HepG2 (cell line): ENCODE results near the gene PLIN3. TPM values are rescaled to one million over a fixed set of nuclear protein-coding genes. Genes with fewer than 3 reads are reported as not detected.

Experiments used
- ATAC-seq: fragments of 200-7000 bp; cut with Tn5 transposase; 3 replicates; pipeline ENCODE4 v1.9.1; 2020; ENCODE audit warnings: mild to moderate bottlenecking, moderate library complexity
- BruUV-seq: library from RNA; stranded (reverse); fragments of 400-500 nt; replicated peaks from 2 replicates; lab custom pipeline; 2021; lab: Mats Ljungman, UMichigan
- CTCF ChIA-PET: fragments of 300-600 bp; formaldehyde crosslinking; extraction: SDS; loops from one replicate; lab custom pipeline; 2021; ENCODE audit warnings: low total read pairs, inconsistent platforms, low intra/inter-chr PET ratio; lab: Yijun Ruan, JAX
- POLR2A ChIA-PET: fragments of 350-600 bp; sonication (Branson Sonifier 250); formaldehyde crosslinking; loops from one replicate; lab custom pipeline; 2020; ENCODE audit warnings: antibody characterized with exemption, inconsistent platforms; lab: Yijun Ruan, JAX
- DNase-seq: peaks from one replicate; pipeline ENCODE4 v3.0.0-alpha.2; 2015; ENCODE audit warnings: low spot score
- FAIRE-seq: peaks from 3 replicates; lab custom pipeline; 2011; peaks lifted over from hg19 to GRCh38; lab: Jason Lieb, UNC
- H2AFZ ChIP-seq: one replicate; pipeline ENCODE4 v1.6.1; 2011; ENCODE audit warnings: low read length, inconsistent platforms
- H3K27ac ChIP-seq: fragments of 300-600 bp; 3 replicates; pipeline ENCODE4 v1.8.0; 2011; ENCODE audit warnings: mixed run types, mild to moderate bottlenecking, mixed read lengths, low read length, inconsistent platforms; ENCODE audit not compliant: insufficient read depth; ENCODE audit errors: extremely low read length
- H3K27me3 ChIP-seq, 2 experiments: fragments of 200-600 bp in 1 of 2; 2 replicates in 1 of 2; 3 replicates in 1 of 2; pipeline versions ENCODE4 v1.6.0 to v1.8.0; 2011; ENCODE audit warnings: low read length in 2 of 2, mild to moderate bottlenecking in 2 of 2, moderate library complexity in 2 of 2, inconsistent platforms in 1 of 2; ENCODE audit not compliant: insufficient read depth in 2 of 2, control insufficient read depth in 1 of 2
- H3K36me3 ChIP-seq, 2 experiments: fragments of 200-600 bp in 1 of 2; replicated peaks in 1 of 2; 2 replicates in 1 of 2; 3 replicates in 1 of 2; pipeline versions ENCODE4 v1.5.1 to v1.8.0; 2011; ENCODE audit warnings: low read length in 2 of 2, inconsistent platforms in 1 of 2; ENCODE audit not compliant: insufficient read depth in 2 of 2, control insufficient read depth in 1 of 2
- H3K4me1 ChIP-seq: 2 replicates; pipeline ENCODE4 v1.5.1; 2012; ENCODE audit warnings: low read length, inconsistent platforms; ENCODE audit not compliant: insufficient read depth
- H3K4me2 ChIP-seq: 2 replicates; pipeline ENCODE4 v1.6.0; 2011; ENCODE audit warnings: low read depth, low read length, inconsistent platforms
- H3K4me3 ChIP-seq, 3 experiments: fragments of 200-600 bp in 1 of 3; sonication (generic), shearing (Covaris generic) in 1 of 3; replicated peaks in 1 of 3; 2 replicates each; pipeline ENCODE4 v1.5.1; 2011 to 2016; ENCODE audit warnings: low read length in 3 of 3, inconsistent platforms in 2 of 3, low read depth in 2 of 3, mild to moderate bottlenecking in 2 of 3, control low read depth in 1 of 3, mixed read lengths in 1 of 3; ENCODE audit not compliant: insufficient read depth in 1 of 3
- H3K79me2 ChIP-seq: one replicate; pipeline ENCODE4 v1.6.1; 2011; ENCODE audit warnings: low read length, inconsistent platforms; ENCODE audit not compliant: insufficient read depth
- H3K9ac ChIP-seq: 2 replicates; pipeline ENCODE4 v1.6.0; 2011; ENCODE audit warnings: mild to moderate bottlenecking, low read depth, low read length, inconsistent platforms; ENCODE audit not compliant: insufficient read depth
- H3K9me3 ChIP-seq: 2 replicates; pipeline ENCODE4 v1.5.1; 2012; ENCODE audit warnings: mild to moderate bottlenecking, low read length
- H4K20me1 ChIP-seq: 2 replicates; pipeline ENCODE4 v1.6.0; 2011; ENCODE audit warnings: inconsistent platforms, mild to moderate bottlenecking, low read length, moderate library complexity; ENCODE audit not compliant: insufficient read depth
- IRX3 ChIP-seq: sonication (generic); formaldehyde crosslinking; IDR thresholded peaks from 2 replicates; pipeline ENCODE4 v1.8.1; 2023; ENCODE audit warnings: mild to moderate bottlenecking, low read depth, missing genetic modification reagents, borderline replicate concordance
- KDM5A ChIP-seq: fragments of 200-600 bp; sonication (generic); IDR thresholded peaks from 2 replicates; pipeline ENCODE4 v1.7.0; 2018; ENCODE audit warnings: antibody characterized with exemption, mild to moderate bottlenecking, low read length, borderline replicate concordance
- MTA1 ChIP-seq: sonication (generic); formaldehyde crosslinking; IDR thresholded peaks from 2 replicates; pipeline ENCODE4 v1.4.0; 2020; ENCODE audit warnings: missing genetic modification reagents, mild to moderate bottlenecking, borderline replicate concordance
- NR2F2 ChIP-seq: IDR thresholded peaks from 2 replicates; pipeline ENCODE4 v1.6.1; 2012; ENCODE audit warnings: low read depth, inconsistent platforms, borderline replicate concordance
- PBX3 ChIP-seq: sonication (generic); formaldehyde crosslinking; IDR thresholded peaks from 2 replicates; pipeline ENCODE4 v1.8.1; 2023; ENCODE audit warnings: missing genetic modification reagents, inconsistent platforms, borderline replicate concordance
- RXRA ChIP-seq: sonication (generic); formaldehyde crosslinking; IDR thresholded peaks from 2 replicates; pipeline ENCODE4 v1.5.1; 2020; ENCODE audit warnings: missing genetic modification reagents
- SRSF1 ChIP-seq: fragments of 200-400 bp; formaldehyde crosslinking; optimal IDR thresholded peaks from 2 replicates; pipeline ENCODE3; 2017; ENCODE audit warnings: mild to moderate bottlenecking, low read depth, low read length, moderate library complexity
- ZBTB4 ChIP-seq: sonication (generic); formaldehyde crosslinking; IDR thresholded peaks from 2 replicates; pipeline ENCODE4 v1.4.0; 2020; ENCODE audit warnings: missing genetic modification reagents, mild to moderate bottlenecking, borderline replicate concordance
- ZNF136 ChIP-seq: sonication (generic); formaldehyde crosslinking; IDR thresholded peaks from 2 replicates; pipeline ENCODE4 v1.8.1; 2022; ENCODE audit warnings: low read depth, mild to moderate bottlenecking, moderate library complexity, missing genetic modification reagents
- ZNF17 ChIP-seq: sonication (generic); formaldehyde crosslinking; IDR thresholded peaks from 2 replicates; pipeline ENCODE4 v1.5.0; 2020; ENCODE audit warnings: mild to moderate bottlenecking, missing genetic modification reagents
- ZNF281 ChIP-seq: sonication (generic); formaldehyde crosslinking; IDR thresholded peaks from 2 replicates; pipeline ENCODE4 v1.4.0; 2020; ENCODE audit warnings: missing genetic modification reagents, borderline replicate concordance
- ZNF644 ChIP-seq: IDR thresholded peaks from 2 replicates; pipeline ENCODE4 v1.6.1; 2016; ENCODE audit warnings: low read depth
- ZNF761 ChIP-seq: sonication (generic); formaldehyde crosslinking; conservative IDR thresholded peaks from 2 replicates; pipeline ENCODE4 v1.4.0; 2020; ENCODE audit warnings: mild to moderate bottlenecking, missing genetic modification reagents
- ZSCAN29 ChIP-seq: sonication (generic); formaldehyde crosslinking; conservative IDR thresholded peaks from 2 replicates; pipeline ENCODE4 v1.4.0; 2020; ENCODE audit warnings: mild to moderate bottlenecking, missing genetic modification reagents
- WGBS: methylation state at CpG from one replicate; pipeline ENCODE4 v1.1.6; 2017; ENCODE audit warnings: low lambda C conversion rate; 5-methylcytosine and 5-hydroxymethylcytosine counted together
- in situ Hi-C: cut with HindIII; loops from 2 replicates; pipeline ENCODE4 v1.10.0; 2017; ENCODE audit warnings: low pct_unique_long_range_greater_than_20kb; ENCODE audit not compliant: extremely low pct_ligation_motif_present
- intact Hi-C: fragments of 100-400 bp; cut with micrococcal nuclease; formaldehyde crosslinking; loops from one replicate; pipeline ENCODE4 v1.10.0; 2022; ENCODE audit not compliant: unreplicated experiment
- polyA plus RNA-seq, 8 experiments: library from polyadenylated mRNA; depleted of rRNA in 3 of 8; stranded (reverse) in 7 of 8; unstranded in 1 of 8; fragments of >200 nt; fragmentation: Illumina TruSeq in 4 of 8; extraction: Trizol in 4 of 8; gene quantifications; 2 replicates each; pipeline versions ENCODE4 v1.2.1 to v1.2.3, GENCODE V29; 2011 to 2016; ENCODE audit warnings: low read depth in 4 of 8, missing spikeins in 1 of 8, mixed read lengths in 1 of 8; ENCODE audit not compliant: insufficient read depth in 1 of 8
- total RNA-seq, 5 experiments: library from RNA; depleted of rRNA; stranded (reverse); fragments of >200 nt; fragmentation: Illumina TruSeq; extraction: Trizol; gene quantifications; 2 replicates each; pipeline ENCODE4 v1.2.3, GENCODE V29; 2016; ENCODE audit warnings: low read depth in 1 of 5

PLIN3 gene
- total and polyA plus RNA-seq, 2 of the 13 experiments (the other 11 are each of a cell fraction or from before 2014, with no cell fraction given) = 49.3 to 57.9 TPM

- Histone ChIP-seq H3K36me3 (peaks cover 0 to 3% of the 10 kb centered on the region in 2 experiments; a peak in 1 of 5 replicates), H2AFZ (no peak overlapping the region), H3K79me2 (peaks cover 28% of the 10 kb centered on the region), H3K9ac (peak overlapping the region; percentile 80), H3K4me2 (peak overlapping the region; percentile 96), H3K4me1 (peaks cover 53% of the 10 kb centered on the region), H3K9me3 (no peaks in the 10 kb centered on the region), H4K20me1 (peaks cover 15% of the 10 kb centered on the region; the same call in 1 of the 2 replicates), H3K27me3 (no peaks in the 10 kb centered on the region; a peak in 1 of 5 replicates), H3K4me3 (peak overlapping the region; percentile 83 to 99 (median 87)), H3K27ac (peak overlapping the region; percentile 70)
- ATAC-seq (peak; percentile 32), DNase-seq (peak; percentile 34), FAIRE-seq (no peak)
- in situ Hi-C loops = no loop called here
- WGBS = under 1% methylated on average over 19 of the region's 22 CpGs
- ChIA-PET POLR2A (interaction anchor here (0.7 to 1.9 kb wide), 9 partner anchors 10 to 102 kb away, joined by 3 to 8 read pairs (median 6); partner anchors contain the start of genes FEM1A and KDM4B), CTCF (no interaction called here)
- intact Hi-C loops = no loop called here
- BruUV-seq = TSS peak; percentile 87
- 0 out of 2 replicates have a peak, but pooled peaks have one; percentile 27 for TF ChIP-seq ZNF644 (CRISPR knock-in tag)
- no peak for TF ChIP-seq ZNF17 (CRISPR knock-in tag)
- 0 out of 2 replicates have a peak, but pooled peaks have one; percentile 64 for TF ChIP-seq ZNF136
- TF ChIP-seq RXRA (CRISPR knock-in tag) = peak; percentile 88; the same call in 1 of the 2 replicates
- TF ChIP-seq MTA1 = 0 out of 2 replicates have a peak, but pooled peaks have one; percentile 35
- peak; percentile 22; the same call in 1 of the 2 replicates for TF ChIP-seq ZNF281 (CRISPR knock-in tag)
- 0 out of 2 replicates have a peak, but pooled peaks have one; percentile 22 for TF ChIP-seq NR2F2
- 0 out of 2 replicates have a peak, but pooled peaks have one; percentile 17 for TF ChIP-seq ZSCAN29
- 0 out of 2 replicates have a peak, but pooled peaks have one; percentile 50 for TF ChIP-seq KDM5A
- peak; percentile 58; the same call in 1 of the 2 replicates for TF ChIP-seq IRX3 (CRISPR knock-in tag)
- TF ChIP-seq ZNF761 (CRISPR knock-in tag) = 0 out of 2 replicates have a peak, but pooled peaks have one; percentile 12
- no peak for TF ChIP-seq PBX3
- TF ChIP-seq SRSF1 = peak; percentile 71
- 0 out of 2 replicates have a peak, but pooled peaks have one; percentile 56 for TF ChIP-seq ZBTB4 (CRISPR knock-in tag)
These were observed 657 bp downstream of the PLIN3 start for GRCh38 chr19:4866595-4867424.
